Thymus (tissue), 2 donors: ENCODE data around the gene TIMM22. TPM values are rescaled to one million over a fixed set of nuclear protein-coding genes. Genes with fewer than 3 reads are reported as not detected.

Experiments
- polyA plus RNA-seq: library from polyadenylated mRNA; stranded (reverse); fragments of 200-250 nt; gene quantifications from one replicate; pipeline ENCODE4 v1.2.3, GENCODE V29; 2013
- total RNA-seq: library from RNA; stranded (reverse); fragments of 120-200 nt; gene quantifications from one replicate; pipeline ENCODE4 v1.2.4, GENCODE V29; 2013
- donor health status: healthy.

The TIMM22 gene
- total and polyA plus RNA-seq, 2 donors = 7.1 to 9.0 TPM

Other genes starting within 250 kb of the TIMM22 start
- gene GEMIN4, start 244.9 kb upstream of the TIMM22 start, total RNA-seq = 13.3 TPM
- 13.1 TPM for gene GEMIN4, start 244.9 kb upstream of the TIMM22 start, polyA plus RNA-seq
- gene GLOD4, start 214.8 kb upstream of the TIMM22 start, total RNA-seq = 56.4 TPM
- 68.4 TPM for gene GLOD4, start 214.8 kb upstream of the TIMM22 start, polyA plus RNA-seq
- 15.4 TPM for gene MRM3, start 214.8 kb upstream of the TIMM22 start, total RNA-seq
- 13.2 TPM for gene MRM3, start 214.8 kb upstream of the TIMM22 start, polyA plus RNA-seq
- gene NXN, start 17.4 kb upstream of the TIMM22 start, total RNA-seq = 16.8 TPM
- 25.7 TPM for gene NXN, start 17.4 kb upstream of the TIMM22 start, polyA plus RNA-seq
- gene ABR, start 182.9 kb downstream of the TIMM22 start, total RNA-seq = 17.7 TPM
- gene ABR, start 182.9 kb downstream of the TIMM22 start, polyA plus RNA-seq = 37.6 TPM